NCI-H345 treated with DMSO at 0.1 percent for 48 hours (cell line): ENCODE data around the gene M6PR.
A peak's percentile ranks its signal among the peaks of the same experiment; 100 is the strongest.

Source experiments
- DNase-seq: peaks from one replicate; lab custom pipeline; 2025; ENCODE audit not compliant: unreplicated experiment; lab: John Stamatoyannopoulos, UW

Gene M6PR

DNA sequence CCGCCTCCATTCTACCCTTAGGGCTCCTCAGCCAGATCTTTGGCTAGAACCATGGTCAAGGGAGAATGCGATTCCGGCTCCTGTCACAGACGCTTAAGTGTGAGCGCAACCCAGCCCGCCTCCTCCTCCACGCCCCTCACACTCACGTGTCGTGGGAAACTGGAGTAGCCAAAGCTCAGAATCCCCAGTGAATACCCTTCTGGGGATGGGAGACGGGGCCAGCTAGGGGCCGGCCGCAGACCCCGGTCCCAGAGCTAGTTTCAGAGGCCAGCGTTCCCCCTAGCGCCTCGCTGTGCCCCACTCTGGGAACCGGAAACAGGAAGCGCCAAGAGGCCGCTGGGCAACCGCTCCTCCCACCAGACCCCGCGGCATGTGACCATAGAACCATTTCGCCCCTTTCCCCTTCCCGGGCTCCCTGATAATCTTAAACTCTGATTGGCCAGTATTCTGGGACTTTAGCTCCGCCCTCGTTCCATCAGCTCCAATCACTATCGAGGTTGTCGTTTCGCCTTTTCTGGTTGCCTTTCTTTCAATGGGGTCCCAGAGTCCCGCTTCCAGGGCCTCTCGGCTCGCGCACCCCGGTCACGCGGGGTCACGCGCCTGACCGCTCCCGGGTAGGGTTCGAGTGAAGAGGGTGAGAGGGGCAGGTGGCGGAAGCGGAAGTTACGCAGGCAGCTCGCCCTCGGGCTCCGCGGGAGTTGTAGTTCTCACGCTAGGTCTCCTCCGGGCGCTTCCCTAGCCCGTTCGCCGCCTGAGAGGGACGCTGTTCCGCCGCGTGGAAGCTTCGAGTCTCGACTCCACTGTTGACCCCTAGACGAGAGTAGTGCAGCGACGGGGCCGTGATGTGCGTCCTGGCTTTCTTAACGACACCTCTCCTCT is at the start of gene M6PR:
Gene M6PR, minus strand, starts transcription at position 304 of the 879 bp plus-strand sequence. CDS start 3,241 bp downstream, outside the sequence.
- peak; percentile 97 for DNase-seq

DNA sequence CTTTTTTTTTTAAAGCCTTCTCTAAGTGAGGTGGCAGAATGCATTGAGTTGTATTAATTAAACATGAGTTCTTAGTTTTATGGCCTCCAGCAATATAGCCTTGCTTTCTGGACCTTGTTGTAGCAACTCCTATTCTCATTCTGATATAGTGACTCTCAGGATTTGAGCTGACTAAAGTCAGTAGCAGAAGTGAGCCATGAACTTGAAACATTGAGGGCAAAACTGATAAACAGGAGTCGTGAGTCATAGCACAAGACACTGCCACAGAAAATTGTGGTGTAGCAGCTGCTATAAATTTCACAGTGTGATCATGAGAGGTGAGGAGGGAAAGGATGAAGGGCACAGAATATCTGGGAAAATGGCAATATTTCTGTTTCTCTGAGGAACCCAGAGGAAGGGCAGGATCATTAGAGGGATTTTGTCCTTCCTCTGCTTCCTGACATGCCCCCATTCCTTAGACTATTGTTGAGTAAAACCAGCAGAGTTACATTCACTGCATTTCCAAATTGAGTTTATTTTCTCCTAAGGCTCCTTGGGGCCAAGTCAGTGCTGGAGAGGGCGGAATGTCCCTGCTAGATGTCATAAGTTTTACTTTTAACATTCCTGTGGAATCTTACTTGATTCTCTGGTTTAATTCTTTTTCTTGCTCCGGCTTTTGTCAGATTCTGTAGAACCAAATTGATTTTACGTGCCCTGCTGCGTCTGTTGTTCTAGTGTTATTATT is 47.4 kb upstream of the M6PR start:
- DNase-seq = no peak

DNA sequence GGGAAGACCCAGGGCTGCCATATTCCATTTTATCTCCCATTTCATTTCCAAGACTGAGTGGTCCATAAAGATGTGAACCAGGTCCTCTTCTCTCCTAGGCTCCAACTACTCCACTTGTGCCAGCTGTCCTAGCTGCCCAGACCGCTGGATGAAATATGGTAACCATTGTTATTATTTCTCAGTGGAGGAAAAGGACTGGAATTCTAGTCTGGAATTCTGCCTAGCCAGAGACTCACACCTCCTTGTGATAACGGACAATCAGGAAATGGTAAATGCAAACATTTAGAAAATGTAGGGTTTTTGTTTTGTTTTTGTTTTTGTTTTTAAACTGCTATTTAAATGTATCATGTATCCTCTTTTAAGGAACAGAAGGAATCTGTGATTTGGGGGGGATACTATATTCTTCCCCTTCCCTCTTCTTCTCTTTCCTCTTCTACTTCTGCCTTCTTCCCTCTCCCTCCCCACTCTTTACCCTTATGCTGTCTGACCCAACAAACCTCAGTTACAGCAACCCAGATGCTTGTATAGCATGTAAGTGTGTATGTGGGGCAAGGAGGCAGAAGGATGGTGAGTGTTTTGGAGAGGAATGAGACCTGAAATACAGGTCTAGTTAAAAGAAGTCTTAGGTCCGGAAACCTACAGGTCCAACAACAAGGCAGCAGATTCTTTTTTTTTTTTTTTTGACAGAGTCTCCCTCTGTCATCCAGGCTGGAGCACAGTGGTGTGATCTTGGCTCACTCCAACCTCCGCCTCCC is 45.8 kb upstream of the M6PR start:
- no peak for DNase-seq

DNA sequence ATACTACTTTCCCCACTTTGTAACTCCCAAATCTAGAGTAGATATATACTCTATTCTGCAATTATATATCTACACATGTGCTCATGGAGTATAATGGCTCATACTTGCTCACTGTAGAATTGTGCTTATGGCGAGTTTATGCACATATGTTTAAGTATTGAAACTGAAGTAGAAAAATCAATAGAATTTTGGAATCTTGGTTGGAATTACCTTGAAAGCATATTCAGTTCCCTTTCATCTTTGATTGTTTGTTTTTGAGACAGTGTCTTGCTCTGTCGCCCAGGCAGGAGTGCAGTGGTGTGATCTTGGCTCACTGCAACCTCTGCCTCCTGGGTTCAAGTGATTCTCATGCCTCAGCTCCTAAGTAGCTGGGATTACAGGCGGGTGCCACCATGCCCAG is 44.4 kb upstream of the M6PR start:
- no peak for DNase-seq

DNA sequence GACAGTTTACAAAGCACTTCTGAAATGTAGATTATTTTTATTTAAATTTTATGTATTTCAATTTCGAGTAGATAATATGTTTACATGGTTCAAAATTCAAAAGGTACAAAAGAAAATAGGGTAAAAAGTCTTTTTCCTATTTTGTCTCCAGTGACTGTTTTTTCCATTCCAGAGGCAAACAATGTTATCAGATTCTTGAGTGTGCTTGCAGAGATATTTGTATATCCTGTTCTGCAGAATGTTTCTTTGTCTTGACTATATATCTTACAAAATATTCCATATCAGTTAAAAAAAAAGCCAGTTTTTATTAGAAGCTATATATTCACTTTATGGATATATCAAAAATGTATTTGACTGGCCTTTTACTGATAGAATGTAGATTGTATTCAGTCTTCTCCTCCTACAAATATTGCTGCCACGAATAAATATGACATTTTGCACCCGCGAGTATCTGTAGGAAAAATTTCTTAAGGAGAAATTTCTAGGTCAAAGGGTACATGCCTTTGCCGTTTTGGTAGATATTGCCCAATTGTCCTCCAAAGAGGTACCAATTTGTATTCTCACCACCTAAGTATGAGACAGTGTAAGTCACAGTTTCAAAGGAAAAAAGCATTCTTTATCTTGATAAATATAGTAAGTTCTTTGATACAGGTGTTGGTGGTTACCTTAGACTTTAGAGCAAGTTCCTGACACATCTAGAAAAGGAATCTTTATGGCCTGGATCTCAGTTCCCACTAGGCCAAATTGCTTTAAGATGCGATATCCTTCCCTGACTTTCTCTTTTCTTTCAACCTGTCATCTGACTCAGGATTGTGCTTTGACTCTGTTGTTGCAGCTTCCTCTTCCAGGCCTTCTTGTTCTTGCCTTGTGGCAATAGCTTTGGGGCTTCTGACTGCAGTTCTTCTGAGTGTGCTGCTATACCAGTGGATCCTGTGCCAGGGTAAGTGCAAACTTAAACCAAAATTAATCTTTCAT is 42.2 kb upstream of the M6PR start:
- DNase-seq = no peak

DNA sequence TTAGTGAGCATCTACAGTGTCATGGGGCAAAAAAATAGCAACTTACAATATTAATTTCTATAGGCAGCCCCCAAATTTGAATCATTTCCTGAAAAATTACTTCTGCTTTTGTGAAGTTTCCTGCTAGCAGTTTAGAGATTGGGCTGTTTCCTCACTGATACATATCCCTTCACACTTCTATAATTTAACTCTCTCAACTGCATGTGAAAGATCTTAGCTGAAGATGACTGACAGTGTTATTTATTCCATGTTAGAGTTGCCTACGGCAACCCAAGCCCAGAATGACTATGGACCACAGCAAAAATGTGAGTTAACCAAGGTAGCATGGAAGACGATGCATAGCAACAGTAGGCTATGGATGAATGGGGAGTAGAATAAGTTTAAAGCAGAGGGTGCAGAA is 40.0 kb upstream of the M6PR start, which contains the start of gene KLRG1:
Gene KLRG1, plus strand, starts transcription at position 134 of the 400 bp plus-strand sequence. Its CDS starts 90 bp downstream, at position 224.
- DNase-seq = no peak

DNA sequence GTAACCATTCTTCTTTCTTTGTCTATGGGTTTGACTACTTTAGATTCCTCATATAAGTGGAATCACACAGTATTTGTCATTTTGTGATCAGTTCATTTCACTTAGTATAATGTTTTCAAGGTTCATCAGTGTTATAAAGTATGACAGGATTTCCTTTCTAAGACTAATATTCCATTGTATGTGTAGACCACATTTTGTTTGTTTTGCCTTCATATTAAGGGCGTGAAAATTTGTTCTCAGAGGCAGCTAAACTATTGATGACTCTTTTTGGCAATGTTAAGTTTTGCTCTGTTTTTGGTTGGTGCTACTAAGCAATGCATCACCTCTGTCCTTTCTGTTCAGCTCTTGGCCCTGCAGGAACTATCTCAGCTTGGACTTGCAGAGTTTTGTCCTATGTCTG is 38.2 kb upstream of the M6PR start:
- DNase-seq = no peak

DNA sequence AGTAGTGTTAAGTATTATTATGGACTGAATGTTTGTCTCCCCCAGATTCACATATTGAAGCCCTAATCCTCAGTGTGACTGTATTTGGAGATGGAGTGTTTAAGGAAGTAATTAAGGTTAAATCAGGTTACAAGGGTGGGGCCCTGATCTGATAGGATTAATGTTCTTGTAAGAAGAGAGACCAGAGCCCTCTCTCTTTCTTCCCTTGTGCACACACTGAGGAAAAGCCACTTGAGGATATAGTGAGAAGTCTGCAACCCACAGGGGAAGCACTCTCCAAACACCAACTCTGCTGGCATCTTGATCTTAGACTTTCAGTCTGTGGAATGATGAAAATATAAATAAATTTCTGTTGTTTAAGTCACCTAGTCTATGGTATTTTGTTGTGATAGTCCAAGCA is 37.7 kb upstream of the M6PR start:
- DNase-seq = no peak

DNA sequence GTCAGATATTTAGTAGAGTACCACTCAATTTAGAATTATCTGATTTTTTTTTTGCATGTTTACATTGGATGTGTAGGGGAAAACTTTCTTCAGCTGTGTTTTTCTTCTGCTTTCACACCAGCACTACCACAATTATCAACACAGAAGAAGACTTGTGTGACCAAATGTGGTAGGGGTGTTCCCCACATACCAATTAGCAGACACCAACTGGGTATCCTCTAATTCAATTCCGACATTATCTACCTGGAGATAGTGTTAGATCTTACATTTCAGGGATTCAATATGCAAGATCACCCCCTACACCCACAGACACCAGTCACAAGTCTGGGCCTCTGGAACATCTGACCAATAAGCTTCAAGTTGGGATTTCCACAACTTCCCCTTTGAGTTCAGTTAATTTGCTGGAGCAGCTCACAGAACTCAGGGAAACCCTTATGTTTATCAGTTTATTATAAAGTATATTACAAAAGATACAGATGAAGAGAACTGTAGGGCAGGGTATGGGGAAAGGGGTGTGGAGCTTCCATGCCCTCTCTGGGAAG is 35.8 kb upstream of the M6PR start:
- DNase-seq = no peak

DNA sequence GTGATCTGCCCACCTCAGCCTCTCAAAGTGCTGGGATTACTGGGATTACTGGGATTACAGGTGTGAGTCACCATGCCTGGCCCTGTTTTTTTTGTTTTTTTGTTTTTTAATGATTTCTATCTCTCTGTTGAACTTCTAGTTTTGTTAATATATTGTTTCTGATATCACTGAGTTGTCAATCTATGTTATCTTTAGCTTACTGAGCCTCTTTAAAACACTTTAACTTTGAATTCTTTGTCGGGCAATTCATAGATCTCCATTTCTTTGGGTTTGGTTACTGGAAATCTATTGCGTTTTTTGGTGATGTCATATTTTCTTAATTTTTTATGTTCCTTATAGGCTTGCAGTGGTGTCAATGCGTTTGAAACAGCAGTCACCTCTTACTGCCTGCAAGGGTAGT is 30.7 kb upstream of the M6PR start:
- DNase-seq = no peak

DNA sequence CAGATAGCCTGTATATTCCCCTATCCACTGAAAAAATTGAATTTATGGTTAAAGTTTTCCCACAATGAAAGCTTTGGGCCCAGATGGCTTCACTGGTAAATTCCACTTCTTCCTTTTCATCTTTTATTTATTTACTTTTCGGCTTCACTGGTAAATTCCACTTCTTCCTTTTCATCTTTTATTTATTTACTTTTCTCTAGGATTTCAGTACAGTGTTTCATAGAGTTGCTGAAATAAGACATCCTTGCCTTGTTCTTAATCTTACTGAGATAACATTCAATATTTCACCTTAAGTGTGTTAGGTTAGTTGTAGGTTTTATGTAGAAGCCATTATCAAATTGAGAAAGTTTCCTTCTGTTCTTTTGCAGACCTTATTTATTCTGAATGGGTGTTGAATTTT is 21.0 kb upstream of the M6PR start:
- DNase-seq = no peak

DNA sequence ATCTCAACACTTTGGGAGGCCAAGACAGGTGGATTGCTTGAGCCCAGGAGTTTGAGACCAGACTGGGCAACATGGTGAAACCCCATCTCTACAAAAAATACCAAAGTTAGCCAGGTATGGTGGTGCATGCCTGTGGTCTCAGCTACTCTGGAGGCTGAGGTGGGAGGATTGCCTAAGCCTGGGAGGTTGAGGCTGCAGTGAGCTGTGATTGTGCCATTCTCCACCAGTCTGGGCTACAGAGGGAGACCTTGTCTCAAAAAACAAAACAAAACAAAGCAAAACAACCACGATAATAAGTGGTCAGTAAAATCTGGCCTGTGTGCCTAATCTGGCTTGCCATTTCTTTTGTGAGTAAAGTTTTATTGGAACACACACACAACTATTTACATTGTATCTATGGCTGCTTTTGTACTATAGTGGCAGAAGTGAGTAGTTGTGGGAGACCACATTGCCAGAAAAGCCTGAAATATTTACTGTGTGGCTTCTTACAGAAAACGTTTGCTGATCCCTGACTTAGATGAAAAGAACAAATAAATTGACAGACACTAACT is 20.5 kb upstream of the M6PR start:
- DNase-seq = no peak

DNA sequence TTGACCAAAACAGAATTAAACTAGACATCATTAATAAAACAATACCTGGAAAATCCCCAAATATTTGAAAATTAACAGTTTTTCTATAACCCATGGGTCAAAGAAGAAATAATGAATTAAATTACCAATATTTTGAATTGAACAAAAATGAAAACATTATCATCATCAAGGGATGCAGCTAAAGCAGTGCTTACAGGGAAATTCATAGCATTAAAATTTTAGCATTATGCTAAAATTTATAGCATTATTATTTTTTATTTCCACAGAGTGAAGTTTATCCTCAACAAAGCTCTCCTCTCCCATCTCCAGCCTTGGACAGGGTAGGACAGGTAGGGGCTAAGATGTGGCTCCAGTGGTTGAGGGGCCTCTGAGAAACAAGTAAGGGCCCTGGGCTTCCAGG is 19.3 kb upstream of the M6PR start:
- DNase-seq = no peak

DNA sequence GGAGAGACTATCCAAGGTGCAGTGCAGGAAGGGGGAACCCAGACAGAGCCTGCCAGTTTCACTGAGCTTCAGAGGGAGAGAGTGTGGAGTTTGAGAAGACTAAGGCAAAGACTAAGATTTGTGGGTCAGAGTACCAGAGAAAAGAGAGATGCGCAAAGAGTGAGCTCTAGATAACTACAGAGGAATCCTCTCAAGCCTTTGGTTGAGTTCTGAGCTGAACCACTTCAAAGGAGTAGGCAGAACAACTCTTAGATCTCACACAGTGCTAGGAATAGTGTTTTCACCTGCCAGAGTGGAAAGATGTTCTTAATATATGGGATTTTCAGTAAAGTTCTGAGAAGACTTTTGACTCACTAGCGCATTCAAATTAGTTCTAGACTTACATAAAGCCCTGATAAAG is 10.7 kb upstream of the M6PR start:
- DNase-seq = no peak

DNA sequence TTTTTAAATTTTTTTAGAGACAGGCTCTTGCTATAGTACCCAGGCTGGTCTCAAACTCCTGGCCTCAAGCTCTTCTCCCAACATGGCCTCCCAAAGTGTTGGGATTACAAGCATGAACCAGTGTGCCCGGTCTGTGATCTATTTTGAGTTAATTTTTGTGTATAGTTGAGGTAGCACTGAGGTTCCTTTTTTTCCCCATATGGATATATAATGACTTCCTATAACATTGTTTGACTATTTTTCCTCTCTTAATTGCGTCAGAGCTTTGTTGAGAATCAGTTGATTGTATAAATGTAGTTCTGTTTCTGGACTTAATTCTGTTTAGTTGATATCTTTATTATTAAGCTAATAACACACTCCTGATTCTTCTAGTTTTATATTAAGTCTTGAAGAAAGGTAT is 8.6 kb upstream of the M6PR start:
- no peak for DNase-seq

DNA sequence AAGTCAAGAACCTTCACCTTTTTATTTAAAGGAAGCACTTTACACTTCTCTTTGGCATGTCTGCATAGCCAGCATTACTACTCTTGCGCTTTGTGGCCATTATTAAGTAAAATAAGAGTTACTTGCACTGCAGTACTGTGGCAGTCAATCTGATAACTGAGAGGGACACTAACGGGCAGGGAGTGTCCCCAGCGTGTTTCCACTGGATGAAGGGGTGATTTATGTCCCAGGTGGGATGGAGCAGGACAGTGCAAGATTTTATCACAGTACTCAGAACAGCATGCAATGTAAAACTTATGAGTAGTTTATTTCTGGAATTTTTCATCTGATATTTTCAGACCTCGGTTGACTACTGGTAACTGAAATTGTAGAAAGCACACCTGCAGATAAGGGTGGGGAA is 8.1 kb upstream of the M6PR start:
- DNase-seq = no peak

DNA sequence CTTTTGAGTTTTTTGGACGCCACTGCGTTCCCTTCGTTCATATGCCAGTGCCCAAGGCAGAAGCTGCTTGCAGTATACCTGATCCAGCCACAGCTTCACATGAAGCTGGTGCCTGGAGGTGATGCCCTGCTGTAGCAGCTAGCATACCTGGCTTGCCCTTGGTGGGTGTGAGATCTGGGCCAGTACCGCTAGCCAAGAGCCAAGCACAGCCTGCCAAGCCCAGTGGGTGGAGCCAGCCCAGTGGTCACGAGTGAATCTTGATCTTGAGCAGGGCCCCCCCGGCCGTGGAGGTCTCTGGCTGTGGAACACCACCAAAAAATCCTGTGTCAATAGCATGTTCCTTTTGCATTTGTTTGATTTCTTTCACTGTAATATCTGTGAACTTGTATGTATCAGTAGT is 7.3 kb upstream of the M6PR start:
- DNase-seq = no peak

DNA sequence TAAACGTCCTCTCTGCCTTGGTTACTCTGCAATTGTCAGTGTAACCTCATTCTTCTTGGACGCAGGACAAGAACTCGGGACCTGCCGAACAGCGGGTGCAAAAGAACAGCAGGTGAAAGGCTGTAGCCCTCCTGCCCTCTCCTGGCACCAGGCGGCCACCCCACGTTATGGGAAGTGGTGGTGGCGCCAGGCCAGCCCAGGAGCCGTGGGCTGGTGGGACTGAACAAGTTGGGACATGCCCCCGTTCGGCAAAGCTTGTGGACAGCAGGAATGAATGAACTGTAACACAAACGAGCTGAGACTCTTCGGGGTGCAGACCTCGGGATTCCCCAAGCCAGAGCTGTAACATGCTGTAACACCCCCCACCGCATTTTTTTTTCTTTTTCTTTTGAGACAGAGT is 6.6 kb upstream of the M6PR start:
- no peak for DNase-seq

DNA sequence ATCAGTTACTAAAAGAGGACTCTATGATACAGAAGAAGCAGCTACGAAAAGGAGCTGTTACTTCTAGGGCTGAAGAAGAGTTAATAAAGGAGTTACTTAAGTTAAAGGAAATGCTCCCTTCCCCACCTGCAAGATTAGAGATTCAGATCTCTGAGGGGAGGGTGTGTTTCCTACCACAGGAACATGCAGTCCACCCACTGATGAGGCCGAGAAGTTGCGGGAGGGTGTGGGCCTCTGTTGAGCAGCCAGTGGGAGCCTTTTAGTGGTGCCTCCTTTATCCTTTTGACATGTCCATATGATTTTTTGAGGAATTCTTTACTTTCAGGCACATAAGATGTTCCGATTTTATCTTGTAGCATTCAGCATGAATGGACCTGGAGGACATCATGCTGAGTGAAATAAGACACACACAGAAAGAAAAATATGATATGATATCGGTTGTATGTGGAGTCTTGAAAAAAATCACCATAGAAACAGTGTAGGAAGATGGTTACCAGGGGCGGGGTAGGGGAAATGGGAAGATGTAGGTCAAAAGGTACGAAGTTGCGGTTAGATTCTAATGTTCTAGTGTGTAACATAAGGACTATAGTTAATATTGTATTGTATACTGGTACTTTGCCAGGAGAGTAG is 4.4 kb upstream of the M6PR start:
- DNase-seq = no peak
